ENCODE data around the gene ZSWIM7.
"Not testable (repeated sequence)": the region's sequence is repeated elsewhere in the genome, so short reads cannot be mapped to it uniquely, and the experiment has no call there.

Gene ZSWIM7

DNA sequence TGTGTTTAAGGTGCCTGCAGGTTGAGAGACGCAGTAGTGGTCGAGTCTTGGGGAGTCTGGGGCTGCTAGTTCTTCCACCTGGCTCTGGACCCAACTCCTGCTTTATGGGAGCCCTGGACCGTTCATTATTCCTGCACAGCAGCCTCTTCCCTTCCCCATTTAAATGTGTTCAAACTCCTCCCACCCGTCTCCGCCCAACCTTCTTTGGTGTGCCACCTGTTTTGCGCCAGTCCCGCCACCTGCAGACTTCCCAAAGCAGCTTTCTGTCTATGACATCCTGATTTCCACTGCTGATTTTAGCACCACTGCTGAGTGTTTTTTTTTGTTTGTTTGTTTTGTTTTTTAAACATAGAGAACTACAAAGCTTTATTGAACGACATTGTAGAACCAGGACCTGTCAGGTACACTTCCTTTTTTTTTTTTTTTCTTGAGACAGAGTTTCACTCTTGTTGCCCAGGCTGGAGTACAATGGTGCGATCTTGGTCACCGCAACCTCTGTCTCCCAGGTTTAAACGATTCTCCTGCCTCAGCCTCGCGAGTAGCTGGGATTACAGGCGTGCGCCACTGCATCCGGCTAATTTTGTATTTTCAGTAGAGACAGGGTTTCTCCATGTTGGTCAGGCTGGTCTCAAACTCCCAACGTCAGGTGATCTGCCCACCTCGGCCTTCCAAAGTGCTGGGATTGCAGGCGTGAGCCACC is 41.7 kb downstream of the ZSWIM7 start:
- no peak for DNase-seq (ENCODE audit: low spot score)

DNA sequence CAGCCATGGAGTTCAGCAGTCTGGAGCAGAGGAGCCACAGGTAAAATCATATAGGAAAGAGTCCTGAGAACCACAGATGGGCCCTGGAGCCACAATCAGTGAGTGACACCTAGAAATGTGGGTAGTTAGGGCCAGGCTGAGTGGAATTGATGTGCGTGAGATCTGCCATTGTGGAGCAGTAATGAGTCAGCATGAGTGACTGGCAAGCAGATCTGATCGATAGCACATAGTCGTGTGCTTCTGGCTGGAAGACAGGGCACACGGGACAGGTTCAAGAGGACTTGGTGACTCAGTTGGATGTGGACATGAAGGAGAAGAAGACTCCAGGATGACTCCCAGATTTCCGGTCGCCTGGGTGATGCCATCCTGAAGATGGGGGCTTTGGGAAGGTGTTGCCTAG is 42.3 kb downstream of the ZSWIM7 start:
- no peak for DNase-seq (ENCODE audit: low spot score)

DNA sequence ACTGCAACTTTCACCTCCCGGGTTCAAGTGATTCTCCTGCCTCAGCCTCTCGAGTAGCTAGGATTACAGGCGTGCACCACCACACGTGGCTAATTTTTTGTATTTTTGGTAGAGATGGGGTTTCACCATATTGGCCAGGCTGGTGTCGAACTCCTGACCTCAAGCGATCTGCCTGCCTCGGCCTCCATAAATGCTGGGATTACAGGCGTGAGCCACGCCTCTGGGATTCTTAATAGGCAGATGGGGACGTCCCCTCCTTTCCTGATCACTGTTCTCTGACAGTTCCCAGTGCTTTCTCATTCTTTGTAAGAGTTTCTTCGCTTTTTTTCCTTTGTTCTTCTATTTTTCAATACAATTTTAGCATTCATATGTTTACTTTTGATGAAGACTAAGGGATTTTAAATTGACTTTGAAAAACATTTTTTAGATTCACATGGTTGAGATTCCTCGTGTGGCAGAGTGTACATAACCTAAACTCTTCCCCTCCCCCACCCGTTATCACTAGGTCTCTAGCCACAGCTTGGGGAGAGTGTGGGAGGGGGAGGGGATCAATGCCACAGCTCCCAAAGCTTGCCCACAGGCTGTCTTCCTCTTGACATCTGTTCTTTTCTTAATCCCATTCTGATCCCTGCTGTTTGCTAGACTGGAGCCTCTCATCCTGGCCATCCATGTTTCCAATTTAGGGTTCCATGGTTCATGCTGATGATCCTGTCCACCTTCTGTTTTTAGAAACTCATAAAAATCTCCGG is 43.5 kb downstream of the ZSWIM7 start:
- no peak for DNase-seq (ENCODE audit: low spot score)

DNA sequence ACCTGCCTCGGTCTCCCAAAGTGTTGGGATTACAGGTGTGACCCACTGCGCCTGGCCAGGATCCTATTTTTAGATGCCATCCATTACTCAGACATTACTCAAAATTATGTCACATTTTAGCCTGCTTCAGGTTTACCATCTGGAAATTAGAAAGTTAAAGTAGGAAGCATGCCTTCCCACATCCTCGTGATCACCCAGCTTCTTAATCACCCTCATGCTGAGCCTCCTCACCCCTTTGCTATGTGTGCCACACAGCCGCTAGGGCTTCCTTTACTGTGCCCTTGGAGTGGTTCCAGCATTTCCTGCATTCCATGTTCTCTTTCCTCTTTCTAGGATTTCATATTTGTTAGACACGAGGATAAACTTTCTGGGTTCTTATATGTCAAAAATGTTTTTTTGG is 45.3 kb downstream of the ZSWIM7 start:
- DNase-seq (ENCODE audit: low spot score): peak; percentile 69

DNA sequence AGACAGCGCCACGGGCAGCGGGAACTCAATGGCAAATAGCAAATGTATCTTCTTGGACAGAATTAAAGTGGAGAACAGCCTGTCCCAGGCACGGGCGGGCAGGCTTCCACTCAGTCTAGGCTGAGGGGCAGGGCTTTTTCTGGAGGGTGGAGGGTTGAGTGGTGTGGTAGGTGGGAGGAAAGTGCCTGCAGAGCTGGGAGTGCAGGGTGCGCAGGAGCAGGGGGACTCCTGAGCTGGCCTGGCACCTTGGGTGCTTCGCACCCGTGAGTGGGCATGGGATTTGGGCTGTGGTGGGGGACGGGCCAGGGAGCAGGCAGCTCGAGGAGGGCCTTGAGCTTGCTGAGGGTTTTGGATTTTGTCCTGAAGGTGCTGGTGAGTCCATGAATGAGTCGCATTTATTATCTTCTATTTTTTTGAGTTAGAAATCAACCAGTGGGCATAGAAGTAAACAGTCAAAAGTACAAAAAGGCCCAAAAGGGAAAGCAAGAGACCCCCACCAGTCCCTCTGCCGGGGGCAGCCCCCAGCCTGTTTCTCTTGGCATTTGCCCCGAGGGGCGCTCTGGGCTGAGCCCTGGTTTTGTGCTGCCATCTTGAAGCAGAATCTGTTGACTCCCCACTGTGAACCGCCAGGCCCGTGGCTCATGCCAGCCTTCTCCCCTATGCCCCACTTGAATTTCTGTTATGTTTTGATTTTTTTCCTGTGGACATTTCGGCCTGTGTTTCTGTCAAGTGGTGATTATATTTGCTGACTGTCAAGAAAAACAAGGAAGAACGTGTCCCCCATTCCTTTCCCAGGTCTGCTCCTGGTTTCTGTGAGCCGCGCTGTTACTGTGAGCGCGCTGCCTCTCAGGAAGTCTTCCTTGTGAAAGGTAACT is 46.4 kb downstream of the ZSWIM7 start:
- no peak for DNase-seq (ENCODE audit: low spot score)

DNA sequence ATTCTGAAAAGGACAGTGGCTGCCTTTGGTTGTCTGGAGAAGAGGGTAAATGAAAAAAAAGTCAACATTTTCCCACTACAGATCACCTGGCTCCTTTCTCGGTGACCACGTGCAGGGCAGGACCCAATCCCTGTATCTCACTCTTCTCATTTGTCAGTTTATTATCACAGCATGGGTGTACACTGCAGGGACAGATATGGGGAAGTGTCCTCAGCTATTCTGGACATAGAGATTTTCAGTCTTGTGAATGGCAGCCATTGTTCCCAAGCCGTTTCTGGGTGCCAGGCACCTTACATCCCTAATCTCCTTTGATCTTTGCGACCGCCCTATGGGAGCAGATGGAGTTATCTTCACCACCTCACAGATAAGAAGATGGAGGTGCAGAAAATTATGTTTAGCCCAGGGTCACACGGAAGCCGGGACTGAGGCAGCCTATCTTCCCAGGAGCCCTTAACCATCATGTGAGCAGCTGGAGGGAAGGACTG is 47.4 kb downstream of the ZSWIM7 start:
- no peak for DNase-seq (ENCODE audit: low spot score)

DNA sequence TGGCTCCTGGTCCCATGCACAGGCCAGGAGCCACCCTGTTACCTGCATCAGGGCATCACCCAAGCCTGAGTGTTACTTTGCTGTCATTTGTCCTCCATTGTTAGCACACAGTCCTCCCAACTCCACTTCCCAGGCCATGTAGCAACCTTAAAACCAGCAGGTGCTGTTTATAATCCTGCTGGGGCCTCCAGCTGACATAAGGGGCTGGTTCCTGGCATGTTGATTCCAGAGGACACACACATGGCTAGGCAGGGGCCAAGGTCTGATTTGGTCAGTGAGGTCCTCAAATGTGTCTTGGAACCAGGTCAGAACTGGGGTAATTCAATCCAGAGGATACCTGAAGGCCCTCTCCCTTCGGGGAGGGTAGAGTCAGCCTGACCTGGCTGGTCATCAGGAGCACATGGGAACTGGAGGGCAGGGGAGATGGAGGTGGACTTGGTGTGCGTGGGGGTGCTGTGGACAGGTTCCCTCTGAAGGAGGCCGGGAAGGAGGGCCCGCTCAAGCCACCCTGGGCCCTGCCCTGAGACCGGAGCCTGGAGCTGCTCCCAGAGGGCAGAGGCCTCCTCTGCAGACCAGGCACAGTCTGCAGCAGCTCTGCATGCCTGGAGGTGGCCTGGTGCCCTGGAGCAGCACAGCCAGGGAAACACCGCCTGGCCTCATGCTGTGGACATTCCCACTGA is 48.0 kb downstream of the ZSWIM7 start:
- DNase-seq (ENCODE audit: low spot score): no peak

DNA sequence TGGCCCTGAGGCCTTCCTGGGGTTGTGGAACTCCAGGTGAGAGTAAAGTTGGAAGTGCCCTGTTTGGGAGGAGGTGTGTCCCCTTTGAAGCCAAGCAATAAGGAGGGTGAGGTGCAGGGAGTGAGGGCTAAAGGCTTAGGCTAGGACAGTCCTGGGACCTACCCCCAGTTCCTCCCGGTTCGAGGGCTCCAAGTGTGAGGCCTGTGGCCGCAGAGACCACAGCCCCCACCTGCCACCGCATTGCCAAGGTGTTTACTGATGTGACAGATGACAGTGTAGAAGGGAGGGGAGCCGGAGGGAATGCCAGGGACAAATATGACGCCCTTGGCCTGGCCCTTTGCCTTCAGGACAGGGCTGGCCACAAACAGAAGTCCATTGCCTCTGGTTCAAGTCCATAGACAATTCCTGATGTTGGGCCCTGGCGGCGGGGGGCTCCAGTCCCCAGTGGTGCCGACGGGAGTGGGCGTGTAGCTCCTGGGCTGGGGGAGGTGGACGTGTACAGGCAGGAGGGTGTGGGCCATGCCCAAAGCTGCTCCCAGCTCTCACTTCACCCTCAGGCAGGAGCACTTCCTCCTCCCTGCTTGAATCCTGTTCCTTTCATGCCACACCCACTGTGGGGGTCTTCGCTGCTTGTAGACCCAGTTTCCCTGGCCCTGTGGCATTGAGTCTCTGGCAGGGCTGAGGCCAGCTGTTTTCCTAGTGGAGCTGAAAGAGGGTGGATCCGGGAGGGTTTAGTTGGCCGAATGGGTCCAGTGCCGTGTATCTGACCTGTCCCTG is 51.3 kb downstream of the ZSWIM7 start:
- peak; percentile 65 for DNase-seq (ENCODE audit: low spot score)

DNA sequence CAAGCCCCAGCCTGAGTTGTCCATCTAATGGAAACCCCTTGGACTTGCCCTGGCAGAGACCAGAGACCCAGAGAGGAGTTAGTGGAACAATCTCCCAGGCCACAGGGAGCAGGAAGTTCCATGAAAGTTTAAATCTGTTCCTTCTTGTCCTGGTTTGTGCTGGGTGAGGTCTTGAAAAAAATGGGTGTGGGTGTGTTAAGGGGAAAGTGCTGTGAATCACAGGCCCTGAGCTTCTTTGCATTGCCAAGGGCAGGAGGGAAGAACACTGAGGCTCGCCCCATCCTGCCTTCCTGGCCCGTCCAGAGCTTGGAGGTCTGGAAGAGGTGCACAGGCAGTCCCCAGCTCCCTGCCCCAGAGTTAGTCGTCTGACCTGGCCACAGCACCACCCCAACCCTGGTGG is 52.2 kb downstream of the ZSWIM7 start:
- peak; percentile 77 for DNase-seq (ENCODE audit: low spot score)

DNA sequence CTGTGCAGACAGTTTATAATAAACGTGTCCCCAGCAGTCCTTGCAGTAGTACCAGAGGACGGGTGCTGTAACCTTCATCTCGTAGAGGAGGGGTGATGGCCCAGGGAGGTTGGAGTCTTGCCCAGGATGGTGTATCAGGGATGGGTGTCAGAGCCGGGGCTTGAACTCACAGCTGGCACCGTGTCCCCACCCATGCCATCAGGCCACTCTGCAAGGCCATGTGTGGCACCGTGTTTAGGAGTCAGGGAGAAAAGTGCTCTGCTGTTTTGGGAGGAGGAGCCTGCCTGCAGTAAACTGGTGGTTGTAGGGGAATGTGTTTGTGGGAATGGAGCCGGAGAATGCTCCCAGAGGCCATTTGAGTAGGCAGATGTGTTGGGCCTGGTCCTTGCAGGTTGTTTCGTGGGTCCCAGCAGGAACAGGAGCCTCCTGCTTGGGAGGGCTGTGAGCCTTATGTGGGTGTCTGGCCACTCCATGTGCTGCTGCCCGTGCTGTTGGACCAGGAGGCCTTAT is 52.8 kb downstream of the ZSWIM7 start:
- peak; percentile 42 for DNase-seq (ENCODE audit: low spot score)

DNA sequence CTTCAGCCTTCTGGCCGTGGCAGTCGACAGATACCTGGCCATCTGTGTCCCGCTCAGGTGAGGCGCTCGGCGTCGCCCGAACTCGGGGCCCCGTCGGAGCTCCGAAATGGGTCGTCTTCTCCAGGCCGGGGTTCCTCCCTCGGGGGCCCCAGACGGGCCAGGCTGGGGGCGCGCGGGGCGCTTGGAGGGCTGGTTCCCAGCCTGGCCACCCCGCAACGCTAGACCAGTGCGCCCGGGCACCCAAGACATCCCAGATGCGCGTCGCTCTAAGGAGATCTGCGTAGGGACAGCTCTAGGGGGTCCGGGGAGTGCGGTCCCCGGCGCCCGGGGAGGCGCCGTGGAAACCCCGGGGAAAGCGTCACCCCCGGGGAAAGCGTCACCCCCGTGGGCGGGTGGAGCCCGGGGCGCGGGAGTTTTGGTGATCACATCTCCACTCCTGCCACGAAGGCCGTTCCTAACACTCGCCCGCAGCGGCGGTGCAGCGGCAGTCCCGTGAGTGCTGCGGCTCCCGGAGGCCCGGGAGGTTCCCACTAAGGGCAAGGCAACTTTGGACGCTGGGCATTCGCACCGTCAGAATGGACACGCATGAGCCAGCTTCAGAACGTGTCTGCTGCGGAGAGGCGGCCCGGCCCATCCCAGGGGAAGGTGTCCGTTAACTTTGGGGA is 53.8 kb downstream of the ZSWIM7 start:
- DNase-seq (ENCODE audit: low spot score): peak; percentile 16

DNA sequence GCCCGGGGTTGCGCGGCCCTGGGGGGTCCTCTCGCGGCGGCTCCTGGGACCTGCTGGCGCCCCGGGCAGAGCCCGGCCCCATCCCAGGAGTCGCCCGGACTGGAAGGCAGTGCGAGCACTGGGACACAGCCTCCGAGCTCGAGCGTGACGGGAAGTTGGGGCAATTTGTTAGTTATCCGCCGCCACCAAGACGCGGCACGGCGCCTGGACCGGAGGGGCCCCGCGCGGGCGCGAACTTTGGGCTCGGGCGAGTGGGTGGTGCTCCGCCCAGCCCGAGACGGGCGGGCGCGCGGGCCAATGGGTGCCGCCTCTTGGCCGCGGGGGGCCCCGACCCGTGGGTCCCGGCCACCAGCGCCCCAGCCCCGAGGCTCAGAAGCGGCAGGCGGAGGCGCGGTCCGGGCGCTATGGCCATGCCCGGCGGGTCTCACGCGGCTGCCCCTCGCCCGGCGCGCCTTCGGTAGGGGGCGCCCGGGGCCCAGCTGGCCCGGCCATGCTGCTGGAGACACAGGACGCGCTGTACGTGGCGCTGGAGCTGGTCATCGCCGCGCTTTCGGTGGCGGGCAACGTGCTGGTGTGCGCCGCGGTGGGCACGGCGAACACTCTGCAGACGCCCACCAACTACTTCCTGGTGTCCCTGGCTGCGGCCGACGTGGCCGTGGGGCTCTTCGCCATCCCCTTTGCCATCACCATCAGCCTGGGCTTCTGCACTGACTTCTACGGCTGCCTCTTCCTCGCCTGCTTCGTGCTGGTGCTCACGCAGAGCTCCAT is 54.6 kb downstream of the ZSWIM7 start, which contains the start of gene ADORA2B:
TSS of gene ADORA2B (plus strand) at position 372 of the 768 bp plus-strand sequence. CDS start at position 491, 119 bp downstream.
- peak; percentile 79 for DNase-seq (ENCODE audit: low spot score)

DNA sequence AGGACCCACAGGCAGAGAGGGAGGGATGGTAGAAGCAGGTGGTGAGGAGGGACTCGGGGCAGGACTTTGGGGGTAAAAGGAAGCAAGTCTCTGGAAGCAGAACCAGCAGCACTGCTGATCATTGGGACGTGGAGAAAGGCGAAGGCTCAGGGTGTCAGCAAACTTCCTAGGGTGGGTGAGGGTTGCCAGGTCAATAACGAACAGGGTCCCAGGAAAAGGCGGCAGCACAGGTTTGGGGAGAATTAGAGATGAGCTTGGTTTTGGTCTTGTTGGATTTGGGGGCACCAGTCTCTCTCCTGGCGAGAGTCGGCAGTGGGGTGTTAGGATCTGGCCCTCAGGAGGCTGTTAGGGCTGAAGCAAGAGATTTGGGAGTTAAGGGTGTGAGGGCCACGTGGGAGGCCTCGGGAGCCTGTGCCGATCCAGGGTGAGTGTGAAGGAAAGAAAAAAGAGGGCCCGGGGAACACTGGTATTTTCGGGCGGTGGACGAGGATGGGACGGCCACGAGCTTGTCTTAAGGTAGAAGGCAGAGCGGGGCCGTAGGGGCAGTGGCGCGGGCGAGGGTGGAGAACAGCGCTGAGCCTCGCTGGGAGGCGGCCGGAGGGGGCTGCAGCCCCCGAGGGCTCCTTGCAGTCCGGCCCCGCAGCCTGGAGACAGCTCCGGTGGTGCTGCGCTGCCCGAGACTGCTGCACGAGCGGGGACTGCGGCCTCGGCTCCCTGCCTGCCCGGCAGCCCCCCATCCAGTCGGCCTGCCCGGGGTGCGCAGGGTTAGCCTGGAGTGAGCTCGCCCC is 55.3 kb downstream of the ZSWIM7 start:
- DNase-seq (ENCODE audit: low spot score): no peak

DNA sequence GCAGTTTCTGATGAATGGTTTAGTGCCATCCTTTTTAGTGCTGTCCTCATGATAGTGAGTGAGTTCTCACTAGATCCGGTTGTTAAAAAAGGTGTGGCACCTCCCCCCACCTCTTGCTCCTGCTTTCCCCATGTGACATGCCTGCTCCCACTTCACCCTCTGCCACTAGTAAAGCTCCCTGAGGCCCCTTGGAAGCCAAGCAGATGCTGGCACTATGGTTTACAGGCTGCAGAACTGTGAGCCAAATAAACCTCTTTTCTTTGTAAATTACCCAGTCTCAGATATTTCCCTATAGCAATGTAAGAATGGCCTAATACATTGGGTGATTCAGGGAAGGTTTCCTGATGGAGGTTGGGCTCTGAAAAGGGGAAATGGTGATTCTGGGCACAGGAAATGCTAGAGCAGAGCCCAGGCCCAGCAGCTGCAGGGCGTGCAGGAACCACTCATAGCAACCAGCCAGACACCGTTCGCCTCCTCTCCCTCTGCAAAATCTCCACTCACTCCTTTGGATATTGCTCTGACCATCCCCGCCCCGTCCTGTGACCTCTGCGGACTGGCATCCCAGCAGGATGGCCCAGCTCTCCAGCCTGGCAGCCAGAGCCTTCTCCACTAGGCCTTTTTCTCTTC is 57.2 kb downstream of the ZSWIM7 start:
- DNase-seq (ENCODE audit: low spot score): no peak

DNA sequence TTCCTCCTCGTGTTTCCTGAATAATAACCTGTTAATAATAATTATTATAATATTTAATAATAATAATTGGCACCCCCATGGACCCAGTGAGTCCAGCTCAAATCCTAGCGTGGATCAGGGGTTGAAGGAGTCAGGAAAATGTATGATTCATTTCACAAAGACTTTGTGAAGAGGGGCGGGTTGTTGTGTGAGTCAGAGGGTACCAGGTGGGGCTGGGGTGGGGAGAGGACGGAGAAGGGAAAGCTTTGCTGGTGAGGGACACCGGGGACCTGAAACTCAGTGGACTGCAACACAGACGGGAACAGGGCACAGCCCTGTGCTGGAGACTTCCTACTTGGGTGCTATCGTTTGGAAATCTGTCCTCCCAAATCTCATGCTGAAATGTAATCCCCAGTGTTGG is 57.7 kb downstream of the ZSWIM7 start:
- DNase-seq (ENCODE audit: low spot score): peak; percentile 42

DNA sequence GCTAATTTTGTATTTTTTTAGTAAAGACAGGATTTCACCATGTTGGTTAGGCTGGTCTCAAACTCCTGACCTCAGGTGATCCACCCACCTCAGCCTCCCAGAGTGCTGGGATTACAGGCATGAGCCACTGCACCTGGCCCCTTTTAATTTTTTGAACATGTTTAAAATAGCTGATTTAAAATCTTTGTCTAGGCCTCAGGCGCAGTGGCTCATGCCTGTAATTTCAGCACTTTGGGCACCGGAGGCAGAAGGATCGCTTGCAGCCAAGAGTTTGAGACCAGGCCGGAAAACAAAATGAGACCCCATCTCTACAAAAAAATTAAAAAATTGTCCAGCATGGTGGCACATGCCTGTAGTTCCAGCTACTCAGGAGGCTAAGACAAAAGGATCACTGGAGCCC is 63.0 kb downstream of the ZSWIM7 start:
- not testable (repeated sequence) for DNase-seq (ENCODE audit: low spot score)

DNA sequence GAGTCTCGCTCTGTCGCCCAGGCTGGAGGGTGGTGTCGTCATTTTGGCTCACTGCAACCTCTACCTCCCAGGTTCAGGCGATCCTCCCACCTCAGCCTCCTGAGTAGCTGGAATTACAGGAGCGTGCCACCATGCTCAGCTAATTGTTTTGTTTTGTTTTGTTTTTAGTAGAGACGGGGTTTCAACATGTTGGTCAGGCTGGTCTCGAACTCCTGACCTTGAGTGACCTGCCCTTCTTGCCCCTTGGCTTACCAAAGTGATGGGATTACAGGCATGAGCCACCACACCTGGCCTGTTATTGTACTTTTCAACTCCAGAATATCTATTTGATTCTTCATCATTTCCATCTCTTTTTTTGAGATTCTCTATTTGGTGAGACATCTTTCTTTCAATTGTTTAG is 63.6 kb downstream of the ZSWIM7 start:
- no peak for DNase-seq (ENCODE audit: low spot score)

DNA sequence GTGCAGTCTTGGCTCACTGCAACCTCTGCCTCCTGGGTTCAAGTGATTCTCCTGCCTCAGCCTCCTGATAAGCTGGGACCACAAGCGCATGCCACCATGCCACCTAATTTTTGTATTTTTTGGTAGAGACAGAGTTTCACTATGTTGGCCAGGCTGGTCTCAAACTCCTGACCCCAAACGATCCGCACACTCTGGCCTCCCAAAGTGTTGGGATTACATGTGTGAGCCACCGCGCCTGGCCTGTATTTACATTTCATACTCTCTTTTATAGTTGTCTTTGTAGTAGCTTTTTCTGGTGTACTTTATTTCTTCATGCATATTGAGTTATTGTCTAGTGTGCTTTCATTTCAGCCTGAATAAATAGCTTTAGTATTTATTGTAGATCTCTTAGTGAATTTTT is 64.6 kb downstream of the ZSWIM7 start:
- no peak for DNase-seq (ENCODE audit: low spot score)
